Aortic smooth muscle cell (primary cell): Measurements from ENCODE around the gene ABHD6. TPM values are rescaled to one million over a fixed set of nuclear protein-coding genes. Genes with fewer than 3 reads are reported as not detected.

Experiments
- total RNA-seq: library from RNA; depleted of rRNA; stranded (reverse); fragments of >200 nt; gene quantifications from 2 replicates; pipeline ENCODE4 v1.2.3, GENCODE V29; 2014

The ABHD6 gene, protein sequence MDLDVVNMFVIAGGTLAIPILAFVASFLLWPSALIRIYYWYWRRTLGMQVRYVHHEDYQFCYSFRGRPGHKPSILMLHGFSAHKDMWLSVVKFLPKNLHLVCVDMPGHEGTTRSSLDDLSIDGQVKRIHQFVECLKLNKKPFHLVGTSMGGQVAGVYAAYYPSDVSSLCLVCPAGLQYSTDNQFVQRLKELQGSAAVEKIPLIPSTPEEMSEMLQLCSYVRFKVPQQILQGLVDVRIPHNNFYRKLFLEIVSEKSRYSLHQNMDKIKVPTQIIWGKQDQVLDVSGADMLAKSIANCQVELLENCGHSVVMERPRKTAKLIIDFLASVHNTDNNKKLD
- 6.1 and 8.5 TPM in 2 replicates for total RNA-seq

DNA sequence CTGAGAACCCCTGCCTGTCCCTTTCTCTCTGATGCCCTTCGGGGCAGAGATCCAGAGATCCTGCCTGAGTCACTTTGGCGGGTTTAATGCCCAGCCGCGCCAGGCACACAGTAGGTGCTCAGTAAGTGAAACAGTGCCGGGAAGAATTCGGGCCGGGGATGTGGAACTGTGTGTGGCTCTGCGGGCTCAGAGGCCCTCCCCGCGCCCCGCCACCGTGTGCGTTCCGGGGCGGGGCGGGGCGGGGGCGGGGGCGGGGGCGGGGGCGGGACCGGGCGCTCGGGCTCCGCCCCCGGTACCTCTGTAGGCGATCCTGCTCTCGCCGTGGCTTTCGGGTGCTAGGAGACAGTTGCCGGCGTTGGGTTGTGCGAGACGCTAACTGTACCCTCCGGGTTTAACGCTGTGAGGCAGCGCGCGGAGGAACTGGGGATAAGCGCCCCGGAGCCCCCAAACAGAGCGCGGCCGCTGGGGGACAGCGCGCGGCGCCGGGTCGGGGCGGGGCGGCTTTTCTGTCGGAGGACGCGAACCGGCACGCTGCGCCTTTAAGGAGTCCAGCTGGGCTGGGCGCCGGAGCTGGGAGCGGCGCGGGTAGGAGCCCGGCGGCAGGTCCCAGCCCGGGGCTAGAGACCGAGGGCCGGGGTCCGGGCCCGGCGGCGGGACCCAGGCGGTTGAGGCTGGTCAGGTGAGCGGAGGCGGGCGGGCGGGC lies at the start of gene ABHD6:
Gene ABHD6, plus strand, starts transcription at position 555 of the 703 bp plus-strand sequence. CDS start 18,795 bp downstream, outside the sequence.

GRCh38 chr3:58210761-58211460 lies 26.7 kb upstream of the ABHD6 start, which contains the start of gene DNASE1L3:
DNASE1L3 (minus strand) TSS chr3:58210972; CDS start chr3:58210906, 66 bp downstream.

GRCh38 chr3:58305882-58306711 lies 68.5 kb downstream of the ABHD6 start, which contains the start of the genes HTD2 and RPP14:
HTD2 (plus strand) TSS chr3:58306520; CDS start chr3:58317614, 11,094 bp downstream.
RPP14 (plus strand) TSS chr3:58306245; CDS start chr3:58310330, 4,085 bp downstream.

GRCh38 chr3:58332575-58333188 lies 95.1 kb downstream of the ABHD6 start, which contains the start of gene PXK:
PXK (plus strand) TSS chr3:58332892; CDS start chr3:58332989, 97 bp downstream.

Other genes starting within 250 kb of the ABHD6 start
- 51.5 and 63.1 TPM in 2 replicates for gene FLNB, start 229.4 kb upstream of the ABHD6 start, total RNA-seq
- not detected in 2 replicates for gene DNASE1L3, start 26.8 kb upstream of the ABHD6 start, total RNA-seq
- 12.4 and 12.7 TPM in 2 replicates for gene RPP14, start 68.5 kb downstream of the ABHD6 start, total RNA-seq
- gene HTD2, start 68.7 kb downstream of the ABHD6 start, total RNA-seq: 4.8 TPM in 2 replicates
- gene PXK, start 95.1 kb downstream of the ABHD6 start, total RNA-seq: 24.4 and 30.3 TPM in 2 replicates
- gene PDHB, start 196.0 kb downstream of the ABHD6 start, total RNA-seq: 103 and 121 TPM in 2 replicates